ENCODE results near the gene IFI27.

The IFI27 gene

GRCh38 chr14:94161981-94162380, 51.4 kb downstream of the IFI27 start:
- H3K4me3 ChIP-seq (ENCODE audit: low read depth, low read length): no peak overlapping the region
- no peak for TF ChIP-seq CTCF (IDR thresholded peaks at IDR 0.05; ENCODE audit: control insufficient read depth, extremely low read depth, insufficient read depth)
- peak; percentile 39 for DNase-seq (ENCODE audit: low read depth)

DNA sequence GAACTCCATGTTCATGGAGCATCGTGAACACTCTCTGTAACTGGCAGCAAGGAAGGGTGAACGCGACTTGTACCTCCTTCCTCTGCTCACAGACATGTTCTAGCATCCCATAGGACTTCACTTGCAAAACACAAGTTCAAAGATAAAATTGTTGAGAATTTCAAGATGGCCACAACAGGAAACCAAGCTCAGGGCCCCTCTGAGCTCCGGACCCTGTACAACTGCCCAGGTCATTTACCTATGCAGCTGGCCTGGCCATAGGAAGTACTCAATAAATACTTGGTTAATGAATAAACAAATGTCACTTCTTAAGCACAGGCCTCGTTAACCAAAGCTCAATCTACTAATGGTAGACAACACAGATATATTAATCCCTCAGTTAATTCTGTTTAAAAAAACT, 51.9 kb downstream of the IFI27 start:
- no peak overlapping the region for H3K4me3 ChIP-seq (ENCODE audit: low read depth, low read length)
- no peak for TF ChIP-seq CTCF (IDR thresholded peaks at IDR 0.05; ENCODE audit: control insufficient read depth, extremely low read depth, insufficient read depth)
- no peak for DNase-seq (ENCODE audit: low read depth)

- H3K4me3 ChIP-seq (ENCODE audit: low read depth, low read length): no peak overlapping the region
- no peak for TF ChIP-seq CTCF (IDR thresholded peaks at IDR 0.05; ENCODE audit: control insufficient read depth, extremely low read depth, insufficient read depth)
- no peak for DNase-seq (ENCODE audit: low read depth)
Observed at GRCh38 chr14:94163796-94164195, 53.3 kb downstream of the IFI27 start.

GRCh38 chr14:94164685-94165431, 54.3 kb downstream of the IFI27 start:
- TF ChIP-seq CTCF (IDR thresholded peaks at IDR 0.05; ENCODE audit: control insufficient read depth, extremely low read depth, insufficient read depth): no peak
- H3K4me3 ChIP-seq (ENCODE audit: low read depth, low read length): no peak overlapping the region
- DNase-seq (ENCODE audit: low read depth): no peak

DNA sequence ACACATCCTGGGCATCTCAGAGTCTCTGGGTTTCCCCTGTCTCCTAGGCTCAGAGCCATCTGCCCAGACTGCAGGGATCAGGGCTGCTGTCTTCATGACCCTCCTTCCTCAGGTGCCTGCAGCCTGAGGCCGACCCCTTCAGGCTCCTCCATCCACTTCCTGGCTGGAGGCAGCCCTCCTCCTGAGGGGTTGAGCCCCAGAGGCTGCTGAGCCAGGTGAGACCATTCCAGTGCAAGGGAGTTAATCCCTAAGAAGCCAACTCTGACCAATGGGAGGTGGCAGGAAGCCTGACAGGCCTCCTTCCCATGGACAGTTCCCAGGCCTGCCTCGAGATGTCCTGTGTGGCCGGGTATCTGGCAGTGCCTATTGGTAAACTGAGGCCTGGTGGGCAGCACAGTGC, 55.2 kb downstream of the IFI27 start:
- TF ChIP-seq CTCF (IDR thresholded peaks at IDR 0.05; ENCODE audit: control insufficient read depth, extremely low read depth, insufficient read depth): no peak
- no peak for DNase-seq (ENCODE audit: low read depth)
- H3K4me3 ChIP-seq (ENCODE audit: low read depth, low read length): no peak overlapping the region

Data from LNCaP clone FGC (cell line).